ENCODE data around the gene RAPGEF4. TPM values are rescaled to one million over a fixed set of nuclear protein-coding genes. Genes with fewer than 3 reads are reported as not detected.

RAPGEF4 gene
- polyA plus RNA-seq, 1 experiment, result 1.3 TPM

- no peak for DNase-seq (ENCODE audit: low read depth, low spot score)
- Histone ChIP-seq H3K27me3 (ENCODE audit: control insufficient read depth, insufficient read depth, low read length) (no peaks in the 10 kb centered on the region), H3K9me3 (ENCODE audit: control insufficient read depth, insufficient read depth, low read length) (no peaks in the 10 kb centered on the region), H3K27ac (ENCODE audit: low read depth, low read length) (no peak overlapping the region), H3K4me3 (ENCODE audit: low read depth, low read length) (no peak overlapping the region)
- no peak for TF ChIP-seq CTCF (IDR thresholded peaks at IDR 0.05; ENCODE audit: low read depth, low read length)
- ChIA-PET CTCF (no interaction called here), POLR2A (no interaction called here)
These were observed 226.4 kb downstream of the RAPGEF4 start for GRCh38 chr2:172962082-172962481.

- Histone ChIP-seq H3K27me3 (ENCODE audit: control insufficient read depth, insufficient read depth, low read length) (no peaks in the 10 kb centered on the region), H3K9me3 (ENCODE audit: control insufficient read depth, insufficient read depth, low read length) (no peaks in the 10 kb centered on the region; the same call in 1 of the 2 replicates), H3K27ac (ENCODE audit: low read depth, low read length) (no peak overlapping the region), H3K4me3 (ENCODE audit: low read depth, low read length) (no peak overlapping the region)
- CTCF ChIA-PET, result no interaction called here
- DNase-seq (ENCODE audit: low read depth, low spot score), result no peak
- POLR2A ChIA-PET, result no interaction called here
- TF ChIP-seq CTCF (IDR thresholded peaks at IDR 0.05; ENCODE audit: low read depth, low read length), result no peak
These were observed 227.2 kb downstream of the RAPGEF4 start for GRCh38 chr2:172962824-172963223.

- no peaks in the 10 kb centered on the region for H3K27me3 ChIP-seq (ENCODE audit: control insufficient read depth, insufficient read depth, low read length)
- H3K27ac ChIP-seq (ENCODE audit: low read depth, low read length), result no peak overlapping the region
- CTCF ChIA-PET, result interaction anchor here (0.7 to 1.1 kb wide), 4 partner anchors 11 to 1590 kb away, joined by 3 to 5 read pairs (median 4); no protein-coding TSS in a partner anchor
- no peak overlapping the region for H3K4me3 ChIP-seq (ENCODE audit: low read depth, low read length)
- TF ChIP-seq CTCF (IDR thresholded peaks at IDR 0.05; ENCODE audit: low read depth, low read length), result no peak
- POLR2A ChIA-PET, result interaction anchor here (0.7 kb wide), 1 partner anchor 17 kb away, joined by 8 read pairs; no protein-coding TSS in a partner anchor
- DNase-seq (ENCODE audit: low read depth, low spot score), result no peak
- no peaks in the 10 kb centered on the region; the same call in 1 of the 2 replicates for H3K9me3 ChIP-seq (ENCODE audit: control insufficient read depth, insufficient read depth, low read length)
These were observed 229.0 kb downstream of the RAPGEF4 start for GRCh38 chr2:172964511-172965139.

GRCh38 chr2:172965433-172966212 is 230.0 kb downstream of the RAPGEF4 start:
- CTCF ChIA-PET, result interaction anchor here (1.0 to 2.7 kb wide), 2 partner anchors 33 kb away, joined by 5 to 13 read pairs; no protein-coding TSS in a partner anchor
- no peak overlapping the region for H3K4me3 ChIP-seq (ENCODE audit: low read depth, low read length)
- no peaks in the 10 kb centered on the region for H3K27me3 ChIP-seq (ENCODE audit: control insufficient read depth, insufficient read depth, low read length)
- POLR2A ChIA-PET, result no interaction called here
- no peaks in the 10 kb centered on the region; the same call in 1 of the 2 replicates for H3K9me3 ChIP-seq (ENCODE audit: control insufficient read depth, insufficient read depth, low read length)
- DNase-seq (ENCODE audit: low read depth, low spot score), result no peak
- H3K27ac ChIP-seq (ENCODE audit: low read depth, low read length), result no peak overlapping the region
- no peak for TF ChIP-seq CTCF (IDR thresholded peaks at IDR 0.05; ENCODE audit: low read depth, low read length)
